HG03521 (cell line): Measurements from ENCODE around the gene BDKRB1.

Experiments used
- ATAC-seq: cut with Tn5 transposase; IDR thresholded peaks from one replicate; pipeline ENCODE4 v1.9.1; 2021; ENCODE audit warnings: mild to moderate bottlenecking, moderate library complexity; ENCODE audit not compliant: unreplicated experiment

Gene BDKRB1

GRCh38 chr14:96277890-96278289 lies 21.9 kb downstream of the BDKRB1 start:
- no peak for ATAC-seq

GRCh38 chr14:96279564-96279963 lies 23.6 kb downstream of the BDKRB1 start:
- ATAC-seq: no peak

GRCh38 chr14:96280104-96280503 lies 24.1 kb downstream of the BDKRB1 start:
- no peak for ATAC-seq

- no peak for ATAC-seq
These were observed 25.5 kb downstream of the BDKRB1 start for GRCh38 chr14:96281486-96281885.

GRCh38 chr14:96284008-96284407 lies 28.0 kb downstream of the BDKRB1 start:
- no peak for ATAC-seq

- no peak for ATAC-seq
These were observed 28.4 kb downstream of the BDKRB1 start for GRCh38 chr14:96284430-96284829.

- ATAC-seq: no peak
These were observed 29.7 kb downstream of the BDKRB1 start for GRCh38 chr14:96285667-96286066.

- no peak for ATAC-seq
These were observed 30.2 kb downstream of the BDKRB1 start for GRCh38 chr14:96286251-96286650.

GRCh38 chr14:96287856-96288255 lies 31.8 kb downstream of the BDKRB1 start:
- ATAC-seq: no peak

- ATAC-seq: no peak
These were observed 38.2 kb downstream of the BDKRB1 start for GRCh38 chr14:96294246-96294645.

GRCh38 chr14:96297000-96297399 lies 41.0 kb downstream of the BDKRB1 start:
- no peak for ATAC-seq

GRCh38 chr14:96297997-96298515 lies 42.0 kb downstream of the BDKRB1 start:
- ATAC-seq: no peak

- ATAC-seq: no peak
These were observed 43.4 kb downstream of the BDKRB1 start for GRCh38 chr14:96299441-96299840.

GRCh38 chr14:96303981-96304380 lies 48.0 kb downstream of the BDKRB1 start:
- no peak for ATAC-seq

- ATAC-seq: no peak
These were observed 48.9 kb downstream of the BDKRB1 start for GRCh38 chr14:96304956-96305355.

GRCh38 chr14:96307434-96307833 lies 51.4 kb downstream of the BDKRB1 start:
- no peak for ATAC-seq

GRCh38 chr14:96309133-96309895 lies 53.3 kb downstream of the BDKRB1 start:
- ATAC-seq: no peak

- no peak for ATAC-seq
These were observed 53.9 kb downstream of the BDKRB1 start for GRCh38 chr14:96309896-96310330.

GRCh38 chr14:96310906-96311305 lies 54.9 kb downstream of the BDKRB1 start:
- ATAC-seq: no peak
